ENCODE measurements around the gene OGA. TPM values are rescaled to one million over a fixed set of nuclear protein-coding genes. Genes with fewer than 3 reads are reported as not detected.

Gene OGA
- total and polyA plus RNA-seq, 7 donors, result 15.7 to 143 (median 124) TPM

GRCh38 chr10:101759309-101760247 is 58.7 kb downstream of the OGA start:
- no peak overlapping the region for H3K27ac ChIP-seq
- no peak overlapping the region for H3K4me3 ChIP-seq
- peak; percentile 35 for DNase-seq
- no peaks in the 10 kb centered on the region for H3K36me3 ChIP-seq
- peaks cover 0 to 8% (median 0%) of the 10 kb centered on the region in 3 donors for H3K27me3 ChIP-seq
- intact Hi-C loops (cut with DNase I), result no loop called here
- no peaks in the 10 kb centered on the region for H3K4me1 ChIP-seq
- 77 to 81% methylated on average over 12 of the region's 12 CpGs for WGBS, 2 donors
- TF ChIP-seq POLR2AphosphoS5 (IDR thresholded peaks at IDR 0.05) (no peak), EP300 (IDR thresholded peaks at IDR 0.05) (no peak), POLR2A (IDR thresholded peaks at IDR 0.05) (no peak), CTCF (IDR thresholded peaks at IDR 0.05) (no peak)
- H3K9me3 ChIP-seq, result no peaks in the 10 kb centered on the region

- Histone ChIP-seq H3K4me3 (no peak overlapping the region), H3K9me3 (no peaks in the 10 kb centered on the region), H3K27ac (no peak overlapping the region), H3K4me1 (no peaks in the 10 kb centered on the region), H3K36me3 (no peaks in the 10 kb centered on the region), H3K27me3 (peaks cover 0 to 8% (median 0%) of the 10 kb centered on the region in 3 donors)
- 81 to 89% methylated on average over 2 of the region's 2 CpGs for WGBS, 2 donors
- no peak for DNase-seq
- intact Hi-C loops (cut with DNase I), result no loop called here
- no peak for TF ChIP-seq POLR2AphosphoS5 (IDR thresholded peaks at IDR 0.05)
- TF ChIP-seq CTCF (IDR thresholded peaks at IDR 0.05), result no peak
- no peak for TF ChIP-seq EP300 (IDR thresholded peaks at IDR 0.05)
- TF ChIP-seq POLR2A (IDR thresholded peaks at IDR 0.05), result no peak
Observed at GRCh38 chr10:101758858-101759257, 59.4 kb downstream of the OGA start.

- Histone ChIP-seq H3K9me3 (no peaks in the 10 kb centered on the region), H3K4me1 (no peaks in the 10 kb centered on the region), H3K4me3 (no peak overlapping the region), H3K27me3 (no peaks in the 10 kb centered on the region), H3K36me3 (no peaks in the 10 kb centered on the region), H3K27ac (no peak overlapping the region)
- 82 to 84% methylated on average over 3 of the region's 3 CpGs for WGBS, 2 donors
- TF ChIP-seq POLR2AphosphoS5 (IDR thresholded peaks at IDR 0.05) (no peak), EP300 (IDR thresholded peaks at IDR 0.05) (no peak), CTCF (IDR thresholded peaks at IDR 0.05) (no peak), POLR2A (IDR thresholded peaks at IDR 0.05) (no peak)
- intact Hi-C loops (cut with DNase I), result no loop called here
- no peak for DNase-seq
Observed at GRCh38 chr10:101752241-101752640, 66.0 kb downstream of the OGA start.

GRCh38 chr10:101749047-101750016 is 68.9 kb downstream of the OGA start:
- H3K4me3 ChIP-seq, result no peak overlapping the region
- whole genome bisulfite sequencing, 2 donors, result 81 to 87% methylated on average over 19 of the region's 19 CpGs
- no peaks in the 10 kb centered on the region for H3K9me3 ChIP-seq
- no peaks in the 10 kb centered on the region for H3K4me1 ChIP-seq
- H3K27me3 ChIP-seq, result no peaks in the 10 kb centered on the region
- no peak overlapping the region for H3K27ac ChIP-seq
- no peaks in the 10 kb centered on the region for H3K36me3 ChIP-seq
- no peak for TF ChIP-seq CTCF (IDR thresholded peaks at IDR 0.05)
- no peak for TF ChIP-seq EP300 (IDR thresholded peaks at IDR 0.05)
- TF ChIP-seq POLR2A (IDR thresholded peaks at IDR 0.05), result no peak
- no peak for TF ChIP-seq POLR2AphosphoS5 (IDR thresholded peaks at IDR 0.05)
- intact Hi-C loops (cut with DNase I), result no loop called here
- DNase-seq, result no peak
